SK-N-SH (cell line): ENCODE results near the gene GATAD2A. TPM values are rescaled to one million over a fixed set of nuclear protein-coding genes. Genes with fewer than 3 reads are reported as not detected.

ENCODE experiments used
- CTCF ChIA-PET: fragments of 300-600, 350-600 bp; formaldehyde crosslinking; extraction: SDS; loops from one replicate; lab custom pipeline; 2021; lab: Yijun Ruan, JAX
- POLR2A ChIA-PET: fragments of 350-600 bp; sonication (Branson Sonifier 250); formaldehyde crosslinking; extraction: SDS; loops from one replicate; lab custom pipeline; 2020; ENCODE audit warnings: antibody characterized with exemption, inconsistent platforms; lab: Yijun Ruan, JAX
- DNase-seq: peaks from one replicate; pipeline ENCODE4 v3.0.0; 2012
- H2AFZ ChIP-seq: fragments of 200-600 bp; sonication (generic); 2 replicates; pipeline ENCODE4 v1.8.1; 2016; ENCODE audit warnings: antibody characterized with exemption, mild to moderate bottlenecking, low read depth
- H3F3A ChIP-seq: fragments of 200-600 bp; sonication (generic); replicated peaks from 2 replicates; pipeline ENCODE3; 2016; ENCODE audit warnings: antibody characterized with exemption, mild to moderate bottlenecking; ENCODE audit not compliant: insufficient read depth
- H3K27ac ChIP-seq, 2 experiments: fragments of 200-500 bp in 1 of 2; fragments of 200-600 bp in 1 of 2; sonication (Bioruptor generic) in 1 of 2; sonication (generic), shearing (Covaris generic) in 1 of 2; 2 replicates each; pipeline versions ENCODE4 v1.5.1 to v1.6.1; 2014 to 2016; ENCODE audit warnings: low read depth in 2 of 2, inconsistent platforms in 1 of 2, low read length in 1 of 2, mild to moderate bottlenecking in 1 of 2, mixed read lengths in 1 of 2
- H3K27me3 ChIP-seq: fragments of 200-600 bp; sonication (generic), shearing (Covaris generic); 2 replicates; pipeline ENCODE4 v1.6.1; 2016; ENCODE audit warnings: mixed run types; ENCODE audit not compliant: insufficient read depth
- H3K36me3 ChIP-seq, 2 experiments: fragments of 200-500 bp in 1 of 2; fragments of 200-600 bp in 1 of 2; sonication (Bioruptor generic) in 1 of 2; sonication (generic) in 1 of 2; replicated peaks in 1 of 2; 2 replicates each; pipeline versions ENCODE3 to v1.5.1; 2014 to 2016; ENCODE audit warnings: low read length in 1 of 2, mild to moderate bottlenecking in 1 of 2; ENCODE audit not compliant: insufficient read depth in 2 of 2, control insufficient read depth in 1 of 2
- H3K4me1 ChIP-seq, 2 experiments: fragments of 200-500 bp in 1 of 2; fragments of 200-600 bp in 1 of 2; sonication (Bioruptor generic) in 1 of 2; sonication (generic), shearing (Covaris generic) in 1 of 2; 2 replicates each; pipeline versions ENCODE4 v1.5.1 to v1.6.1; 2014 to 2016; ENCODE audit warnings: low read depth in 1 of 2, low read length in 1 of 2, mixed run types in 1 of 2; ENCODE audit not compliant: insufficient read depth in 2 of 2, control insufficient read depth in 1 of 2
- H3K4me2 ChIP-seq: fragments of 200-600 bp; sonication (generic), shearing (Covaris generic); 2 replicates; pipeline ENCODE4 v1.6.1; 2017; ENCODE audit warnings: mixed run types
- H3K4me3 ChIP-seq, 2 experiments: fragments of 200-500 bp in 1 of 2; fragments of 200-600 bp in 1 of 2; sonication (Bioruptor generic) in 1 of 2; sonication (generic), shearing (Covaris generic) in 1 of 2; 2 replicates each; pipeline versions ENCODE4 v1.5.1 to v1.8.1; 2014 to 2016; ENCODE audit warnings: low read depth in 2 of 2, inconsistent platforms in 1 of 2, low read length in 1 of 2, mild to moderate bottlenecking in 1 of 2, mixed read lengths in 1 of 2, moderate library complexity in 1 of 2
- H3K79me2 ChIP-seq: fragments of 200-600 bp; sonication (generic); 2 replicates; pipeline ENCODE4 v1.8.1; 2017; ENCODE audit warnings: mild to moderate bottlenecking; ENCODE audit not compliant: insufficient read depth
- H3K9ac ChIP-seq: fragments of 200-600 bp; sonication (generic); 2 replicates; pipeline ENCODE4 v1.6.1; 2017; ENCODE audit warnings: mixed run types
- H3K9me2 ChIP-seq: fragments of 200-600 bp; sonication (generic); 2 replicates; pipeline ENCODE4 v1.6.1; 2017; ENCODE audit warnings: mixed run types
- H3K9me3 ChIP-seq: fragments of 200-600 bp; sonication (generic); 2 replicates; pipeline ENCODE4 v1.6.1; 2017; ENCODE audit warnings: mixed run types, mild to moderate bottlenecking, moderate library complexity
- H4K20me1 ChIP-seq: fragments of 200-600 bp; sonication (generic); 2 replicates; pipeline ENCODE4 v1.6.1; 2017; ENCODE audit warnings: mild to moderate bottlenecking, mixed run types; ENCODE audit not compliant: insufficient read depth
- FOXM1 ChIP-seq: IDR thresholded peaks from 2 replicates; pipeline ENCODE4 v1.4.0; 2012; ENCODE audit warnings: low read depth, mild to moderate bottlenecking
- RAD21 ChIP-seq: IDR thresholded peaks from 2 replicates; pipeline ENCODE4 v1.6.1; 2012; ENCODE audit warnings: mild to moderate bottlenecking, low read length
- SMC3 ChIP-seq: IDR thresholded peaks from 2 replicates; pipeline ENCODE4 v1.6.1; 2012; ENCODE audit warnings: low read depth, low read length, improper control_type of control experiment
- TEAD4 ChIP-seq: IDR thresholded peaks from 2 replicates; pipeline ENCODE4 v1.4.0; 2012; ENCODE audit warnings: mild to moderate bottlenecking, borderline replicate concordance; ENCODE audit not compliant: insufficient read depth
- YY1 ChIP-seq: IDR thresholded peaks from 2 replicates; pipeline ENCODE4 v1.4.0; 2012; ENCODE audit warnings: low read depth, mild to moderate bottlenecking
- WGBS: methylation state at CpG from one replicate; pipeline ENCODE4 v1.1.6; 2017; ENCODE audit warnings: low lambda C conversion rate; 5-methylcytosine and 5-hydroxymethylcytosine counted together
- polyA plus RNA-seq, 3 experiments: library from polyadenylated mRNA; depleted of rRNA; stranded (reverse); fragments of >200 nt; gene quantifications; 2 replicates each; pipeline ENCODE4 v1.2.3, GENCODE V29; 2012
- TF ChIP-seq, protein P1 (sequence below): fragments of 200-600 bp; sonication (generic); IDR thresholded peaks from 2 replicates; pipeline ENCODE4 v1.6.1; 2017; ENCODE audit warnings: antibody characterized with exemption, mild to moderate bottlenecking, moderate library complexity
- TF ChIP-seq, protein P2 (sequence below): IDR thresholded peaks from 2 replicates; pipeline ENCODE4; 2012

The GATAD2A gene
- polyA plus RNA-seq, 1 of the 3 experiments (the other 2 are of a cell fraction), result 36.6 TPM

DNA sequence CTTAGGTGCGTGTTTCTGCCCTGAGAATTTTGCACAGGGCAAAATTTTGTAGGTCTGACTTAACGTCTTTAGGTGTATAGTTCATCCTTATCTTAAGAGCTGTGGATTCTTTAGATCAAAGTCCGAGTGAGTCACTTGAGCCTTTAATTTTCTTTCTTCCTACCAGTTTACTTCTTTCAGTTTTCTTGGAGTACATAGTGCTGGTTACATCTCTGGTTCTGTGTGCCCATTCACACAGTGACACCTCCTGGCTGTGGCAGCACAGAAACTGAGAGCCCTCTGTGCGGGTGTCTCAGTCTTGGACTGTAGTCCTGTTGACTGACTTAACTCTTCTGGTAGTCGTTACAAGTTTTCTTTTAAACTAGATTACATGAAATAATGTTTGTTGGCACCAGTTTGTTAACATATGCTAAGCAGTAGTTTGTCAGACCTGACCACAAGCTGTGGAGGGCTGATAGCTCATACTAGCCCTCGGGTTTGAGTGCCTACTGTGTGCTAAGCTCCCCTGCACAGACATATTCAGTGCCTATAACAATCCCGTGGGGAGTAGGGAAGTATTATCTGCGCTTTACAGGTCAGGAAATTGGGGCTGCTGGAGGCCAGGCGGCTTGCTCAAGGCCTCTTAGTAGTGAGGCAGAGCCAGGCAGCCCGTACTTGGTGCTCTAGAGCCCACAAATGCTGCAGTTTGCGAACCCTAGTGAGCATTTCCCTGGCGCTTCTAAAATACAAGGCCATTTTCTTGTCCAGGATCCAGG lies 1.6 kb downstream of the GATAD2A start:
- TF ChIP-seq YY1 (no peak), FOXM1 (no peak), TEAD4 (no peak), RAD21 (peak; percentile 45), SMC3 (0 out of 2 replicates have a peak, but pooled peaks have one; percentile 18)
- TF ChIP-seq, protein P1, sequence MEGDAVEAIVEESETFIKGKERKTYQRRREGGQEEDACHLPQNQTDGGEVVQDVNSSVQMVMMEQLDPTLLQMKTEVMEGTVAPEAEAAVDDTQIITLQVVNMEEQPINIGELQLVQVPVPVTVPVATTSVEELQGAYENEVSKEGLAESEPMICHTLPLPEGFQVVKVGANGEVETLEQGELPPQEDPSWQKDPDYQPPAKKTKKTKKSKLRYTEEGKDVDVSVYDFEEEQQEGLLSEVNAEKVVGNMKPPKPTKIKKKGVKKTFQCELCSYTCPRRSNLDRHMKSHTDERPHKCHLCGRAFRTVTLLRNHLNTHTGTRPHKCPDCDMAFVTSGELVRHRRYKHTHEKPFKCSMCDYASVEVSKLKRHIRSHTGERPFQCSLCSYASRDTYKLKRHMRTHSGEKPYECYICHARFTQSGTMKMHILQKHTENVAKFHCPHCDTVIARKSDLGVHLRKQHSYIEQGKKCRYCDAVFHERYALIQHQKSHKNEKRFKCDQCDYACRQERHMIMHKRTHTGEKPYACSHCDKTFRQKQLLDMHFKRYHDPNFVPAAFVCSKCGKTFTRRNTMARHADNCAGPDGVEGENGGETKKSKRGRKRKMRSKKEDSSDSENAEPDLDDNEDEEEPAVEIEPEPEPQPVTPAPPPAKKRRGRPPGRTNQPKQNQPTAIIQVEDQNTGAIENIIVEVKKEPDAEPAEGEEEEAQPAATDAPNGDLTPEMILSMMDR, result peak; percentile 57
- 55% methylated on average over 12 of the region's 12 CpGs for WGBS
- Histone ChIP-seq H3K9ac (peak overlapping the region; percentile 85; the same call in 1 of the 2 replicates), H4K20me1 (peaks cover 55% of the 10 kb centered on the region), H3K9me3 (no peaks in the 10 kb centered on the region), H3K4me2 (peak overlapping the region; percentile 98), H3K79me2 (peaks cover 71% of the 10 kb centered on the region), H3F3A (peaks cover 26% of the 10 kb centered on the region), H3K9me2 (no peaks in the 10 kb centered on the region), H3K4me3 (peak overlapping the region; percentile 86 to 97), H3K27me3 (no peaks in the 10 kb centered on the region), H3K4me1 (peaks cover 24 to 27% of the 10 kb centered on the region in 2 experiments; a peak in 3 of 4 replicates), H3K27ac (peak overlapping the region; percentile 54 to 60; a peak in 3 of 4 replicates), H2AFZ (no peak overlapping the region), H3K36me3 (no peaks in the 10 kb centered on the region)
- no peak for DNase-seq
- ChIA-PET POLR2A (no interaction called here), CTCF (interaction anchor here (0.9 to 3.9 kb wide), 8 partner anchors 10 to 237 kb away, joined by 3 to 15 read pairs (median 4); no protein-coding TSS in a partner anchor)

DNA sequence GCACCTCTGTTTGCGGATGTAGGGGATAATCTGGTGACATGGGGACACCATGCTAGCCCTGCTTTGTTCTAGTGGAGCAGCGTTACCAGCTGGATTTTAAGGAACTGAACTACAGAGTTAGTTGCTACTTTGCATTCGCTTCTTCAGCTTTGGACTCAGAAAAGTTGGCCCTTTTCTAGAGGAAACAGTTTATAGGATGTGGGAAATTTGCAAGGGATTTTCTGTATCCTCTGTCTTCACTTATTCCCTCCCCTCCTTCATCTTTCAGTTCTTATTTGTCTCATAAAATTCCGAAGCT lies 2.1 kb downstream of the GATAD2A start:
- Histone ChIP-seq H4K20me1 (peaks cover 60% of the 10 kb centered on the region), H3K9me3 (no peaks in the 10 kb centered on the region)
- CTCF ChIA-PET, result interaction anchor here (1.3 to 3.9 kb wide), 5 partner anchors 9 to 124 kb away, joined by 3 to 15 read pairs (median 9); no protein-coding TSS in a partner anchor

More for the DNA sequence above, 2.1 kb downstream of the GATAD2A start:
- Histone ChIP-seq H3K36me3 (no peaks in the 10 kb centered on the region), H3K4me3 (peak overlapping the region in 1 of 2 experiments; percentile 97; a peak in 2 of 4 replicates), H3K4me2 (peak overlapping the region; percentile 98), H3K79me2 (peaks cover 76% of the 10 kb centered on the region), H3K9ac (peak overlapping the region; percentile 85; the same call in 1 of the 2 replicates), H3K27ac (no peak overlapping the region), H3K4me1 (peaks cover 24 to 27% of the 10 kb centered on the region in 2 experiments; a peak in 3 of 4 replicates), H3K9me2 (no peaks in the 10 kb centered on the region), H3F3A (peaks cover 25% of the 10 kb centered on the region), H3K27me3 (no peaks in the 10 kb centered on the region), H2AFZ (no peak overlapping the region)
- no peak for TF ChIP-seq RAD21
- TF ChIP-seq TEAD4, result no peak
- TF ChIP-seq, protein P2, sequence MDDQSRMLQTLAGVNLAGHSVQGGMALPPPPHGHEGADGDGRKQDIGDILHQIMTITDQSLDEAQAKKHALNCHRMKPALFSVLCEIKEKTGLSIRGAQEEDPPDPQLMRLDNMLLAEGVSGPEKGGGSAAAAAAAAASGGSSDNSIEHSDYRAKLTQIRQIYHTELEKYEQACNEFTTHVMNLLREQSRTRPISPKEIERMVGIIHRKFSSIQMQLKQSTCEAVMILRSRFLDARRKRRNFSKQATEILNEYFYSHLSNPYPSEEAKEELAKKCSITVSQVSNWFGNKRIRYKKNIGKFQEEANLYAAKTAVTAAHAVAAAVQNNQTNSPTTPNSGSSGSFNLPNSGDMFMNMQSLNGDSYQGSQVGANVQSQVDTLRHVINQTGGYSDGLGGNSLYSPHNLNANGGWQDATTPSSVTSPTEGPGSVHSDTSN, result no peak
- no peak for TF ChIP-seq FOXM1
- POLR2A ChIA-PET, result no interaction called here
- no peak for DNase-seq
- WGBS, result 90% methylated on average over 4 of the region's 4 CpGs
